ENCODE data around the gene PTPRN2. TPM values are rescaled to one million over a fixed set of nuclear protein-coding genes. Genes with fewer than 3 reads are reported as not detected.
"Not testable (repeated sequence)": the region's sequence is repeated elsewhere in the genome, so short reads cannot be mapped to it uniquely, and the experiment has no call there.

PTPRN2 gene
- polyA plus RNA-seq, 4 donors: 7.3 to 11.4 (median 8.0) TPM

DNA sequence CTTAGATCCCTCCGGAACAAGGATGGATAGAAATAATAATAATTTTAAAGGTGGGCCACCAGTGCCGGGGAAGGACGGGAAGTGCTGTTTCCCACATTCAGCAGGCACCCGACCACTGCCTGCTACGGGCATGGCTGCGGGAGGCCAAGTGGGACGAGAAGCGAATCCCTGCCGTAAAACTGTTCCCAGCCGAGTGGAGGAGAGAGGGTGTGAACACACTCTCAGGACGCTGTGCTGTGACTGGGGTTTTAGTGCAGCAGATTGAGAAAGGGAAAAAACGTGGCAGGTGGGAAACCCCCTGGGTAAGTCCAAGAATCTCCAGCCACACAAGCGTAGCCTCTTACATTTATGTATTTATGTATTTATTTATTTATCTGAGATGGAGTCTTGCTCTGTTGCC lies 1092.0 kb downstream of the PTPRN2 start:
- no peak for DNase-seq (ENCODE audit: low read depth in 4 of 4, low spot score in 2 of 4)

DNA sequence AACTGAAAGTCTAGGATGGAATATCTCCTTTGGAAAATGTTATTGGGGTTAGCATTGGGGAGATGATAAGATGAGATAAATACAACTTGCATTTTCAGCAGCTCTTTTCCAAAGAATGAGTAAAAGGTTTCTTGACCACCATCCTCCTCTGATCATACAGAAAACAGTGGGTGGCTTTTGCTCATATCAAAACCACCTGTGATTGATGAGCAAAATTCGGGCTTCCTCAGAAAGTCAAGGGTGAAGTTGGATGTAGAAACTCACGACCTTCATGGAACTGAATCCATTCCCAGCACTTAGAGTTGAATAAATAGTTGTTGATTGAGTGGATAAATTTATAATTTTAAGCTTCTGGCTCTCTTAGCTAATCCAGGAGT lies 1092.5 kb downstream of the PTPRN2 start:
- no peak for DNase-seq (ENCODE audit: low read depth in 4 of 4, low spot score in 2 of 4)

DNA sequence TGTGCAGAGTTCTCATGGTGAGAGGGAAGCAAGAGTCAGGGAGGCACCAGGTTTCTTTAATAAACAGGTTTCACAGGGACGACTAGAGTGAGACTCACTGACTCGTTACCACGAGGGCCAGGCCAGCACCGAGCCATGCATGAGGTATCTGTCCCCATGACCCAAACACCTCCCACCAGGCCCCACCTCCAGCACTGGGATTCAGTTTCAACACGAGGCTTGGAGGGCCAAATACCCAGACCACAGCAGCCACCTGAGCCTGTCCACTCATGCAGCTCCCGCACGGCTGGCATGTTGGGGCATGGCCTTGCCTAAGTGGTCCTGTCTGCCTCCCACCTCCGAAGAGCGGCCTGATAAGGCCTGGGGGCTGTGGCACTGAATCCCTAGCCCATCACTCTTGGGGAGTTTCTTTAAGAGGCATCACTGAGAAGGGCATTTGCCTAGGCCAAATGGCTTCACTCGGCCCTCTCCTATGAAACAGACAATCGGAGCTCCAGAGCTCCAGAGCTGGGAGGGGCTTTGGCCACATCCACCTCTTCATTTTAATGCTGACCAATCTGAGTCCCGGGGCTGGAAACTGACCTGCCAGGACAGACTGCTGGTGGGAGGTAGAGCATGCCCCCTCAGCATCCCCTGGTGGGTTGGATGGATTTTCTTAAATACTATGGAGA lies 1093.0 kb downstream of the PTPRN2 start:
- DNase-seq (ENCODE audit: low read depth in 4 of 4, low spot score in 2 of 4): peak in 1 of 4 donors; percentile 4

DNA sequence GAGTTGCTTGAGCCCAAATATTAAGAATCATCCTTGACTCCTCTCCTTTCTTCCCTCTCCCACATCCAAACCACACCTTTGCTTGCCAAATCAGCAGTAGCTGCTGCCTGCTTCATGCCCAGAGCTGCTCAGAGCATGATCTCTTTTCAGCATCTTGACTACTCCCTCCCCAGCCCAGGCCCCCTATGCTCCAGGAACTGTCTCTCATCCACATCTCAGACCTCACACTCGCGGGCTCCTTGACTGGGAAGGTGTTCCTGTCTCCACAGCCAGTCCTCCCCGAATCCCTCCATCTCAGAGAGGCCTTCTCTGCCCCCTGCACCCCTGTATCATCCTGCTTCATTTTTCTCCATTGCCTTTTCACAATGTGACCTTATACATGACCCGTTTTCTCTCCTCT lies 1093.8 kb downstream of the PTPRN2 start:
- no peak for DNase-seq (ENCODE audit: low read depth in 4 of 4, low spot score in 2 of 4)

DNA sequence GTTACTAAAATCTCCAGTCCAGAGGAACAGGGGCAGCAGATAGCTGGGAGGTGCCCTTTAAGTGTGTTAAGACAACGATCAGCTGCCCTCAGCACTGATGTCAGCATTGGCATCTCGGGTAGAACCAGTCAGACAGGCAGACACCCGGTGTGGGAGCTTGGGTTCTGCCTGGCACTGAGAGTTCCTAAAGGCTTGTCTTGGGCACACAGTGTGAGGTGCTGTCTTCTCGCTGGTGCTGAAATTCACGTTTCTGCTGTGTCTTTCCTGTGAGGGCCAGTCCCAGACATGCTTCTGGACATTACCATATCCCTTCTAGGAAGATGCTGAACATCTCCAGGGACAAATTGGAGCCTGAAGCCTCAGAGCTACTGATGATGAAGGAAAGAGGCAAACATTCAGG lies 1094.6 kb downstream of the PTPRN2 start:
- peak in 1 of 4 donors; percentile 20 for DNase-seq (ENCODE audit: low read depth in 4 of 4, low spot score in 2 of 4)

DNA sequence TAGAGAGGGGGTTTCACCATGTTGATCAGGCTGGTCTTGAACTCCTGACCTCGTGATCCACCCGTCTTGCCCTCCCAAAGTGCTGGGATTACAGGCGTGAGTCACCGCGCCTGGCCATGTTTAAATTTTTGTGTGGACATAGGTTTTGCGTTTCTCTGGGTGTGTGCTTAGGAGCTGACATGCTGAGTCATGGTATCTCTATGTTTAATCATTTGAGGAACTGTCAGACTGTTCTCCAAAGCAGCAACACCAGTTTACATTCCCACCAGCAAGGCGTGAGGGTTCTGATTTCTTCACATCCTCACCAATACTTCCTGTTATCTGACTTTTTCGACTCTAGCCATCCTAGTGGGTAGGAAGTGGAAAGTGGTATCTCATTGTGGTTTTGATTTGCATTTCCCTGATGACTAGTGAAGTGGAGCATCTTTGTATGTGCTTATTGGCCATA lies 1097.1 kb downstream of the PTPRN2 start:
- DNase-seq (ENCODE audit: low read depth in 4 of 4, low spot score in 2 of 4): no peak

DNA sequence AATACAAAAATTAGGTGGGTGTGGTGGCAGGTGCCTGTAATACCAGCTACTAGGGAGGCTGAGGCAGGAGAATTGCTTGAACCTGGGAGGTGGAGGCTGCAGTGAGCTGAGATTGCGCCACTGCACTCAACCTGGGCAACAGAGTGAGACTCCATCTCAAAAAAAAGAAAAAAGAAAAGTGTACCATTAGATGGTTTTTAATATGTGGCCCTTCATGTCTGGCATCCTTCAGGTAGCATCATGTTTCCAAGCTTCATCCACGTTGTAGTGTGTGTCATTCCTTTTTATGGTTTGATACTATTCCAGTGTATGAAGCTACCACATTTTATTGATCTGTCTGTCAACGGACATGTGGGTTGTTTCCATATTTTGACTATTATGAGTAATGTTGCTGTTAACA lies 1097.8 kb downstream of the PTPRN2 start:
- DNase-seq (ENCODE audit: low read depth in 4 of 4, low spot score in 2 of 4): not testable (repeated sequence)

Other genes starting within 250 kb of the PTPRN2 start
- 10 to 100 TPM; 22.6 to 25.8 (median 24.7) TPM for gene NCAPG2, start 117.0 kb upstream of the PTPRN2 start, polyA plus RNA-seq (ENCODE audit: insufficient read length in 4 of 4)
- gene ESYT2, start 241.7 kb upstream of the PTPRN2 start, polyA plus RNA-seq (ENCODE audit: insufficient read length in 4 of 4): 10 to 100 TPM; 42.3 to 62.5 (median 47.9) TPM

Data from left renal cortex interstitium (tissue), 4 donors.